Endothelial cell of umbilical vein (primary cell): Measurements from ENCODE around the gene ANAPC16. TPM values are rescaled to one million over a fixed set of nuclear protein-coding genes. Genes with fewer than 3 reads are reported as not detected.

ENCODE experiments used
- BruUV-seq: library from RNA; stranded (reverse); fragments of 400-500 nt; replicated peaks from 2 replicates; lab custom pipeline; 2021; lab: Mats Ljungman, UMichigan
- CTCF ChIA-PET: fragments of 300-600, 350-600 bp; sonication (Branson Sonifier 250); formaldehyde crosslinking; loops from one replicate; lab custom pipeline; 2021; ENCODE audit warnings: antibody characterized with exemption, inconsistent platforms; lab: Charles Lee
- POLR2A ChIA-PET: fragments of 300-600, 350-600 bp; sonication (Branson Sonifier 250); formaldehyde crosslinking; loops from one replicate; lab custom pipeline; 2021; ENCODE audit warnings: antibody characterized with exemption, inconsistent platforms; lab: Charles Lee
- DNase-seq: peaks from one replicate; pipeline ENCODE4 v3.0.0-alpha.2; 2011; ENCODE audit warnings: low read depth, low spot score
- FAIRE-seq: peaks from 2 replicates; lab custom pipeline; 2011; peaks lifted over from hg19 to GRCh38; lab: Jason Lieb, UNC
- H2AFZ ChIP-seq: 2 replicates; pipeline ENCODE4 v1.6.0; 2012; ENCODE audit warnings: low read depth, low read length, control low read depth, inconsistent platforms
- H3K27ac ChIP-seq: 2 replicates; pipeline ENCODE4 v1.5.1; 2011; ENCODE audit warnings: low read depth, mild to moderate bottlenecking, control low read depth, low read length, moderate library complexity; ENCODE audit not compliant: insufficient read depth
- H3K27me3 ChIP-seq, 2 experiments: 2 replicates each; pipeline versions ENCODE4 v1.6.0 to v1.6.1; 2011; ENCODE audit warnings: low read length in 2 of 2, mixed read lengths in 1 of 2; ENCODE audit not compliant: control insufficient read depth in 2 of 2, insufficient read depth in 2 of 2
- H3K36me3 ChIP-seq, 2 experiments: 2 replicates in 1 of 2; 3 replicates in 1 of 2; pipeline ENCODE4 v1.5.1; 2011; ENCODE audit warnings: low read length in 2 of 2, mild to moderate bottlenecking in 1 of 2, moderate library complexity in 1 of 2; ENCODE audit not compliant: control insufficient read depth in 2 of 2, insufficient read depth in 2 of 2; ENCODE audit errors: extremely low read depth in 1 of 2
- H3K4me1 ChIP-seq: 3 replicates; pipeline ENCODE4 v1.5.1; 2011; ENCODE audit warnings: mild to moderate bottlenecking, low read length; ENCODE audit not compliant: control insufficient read depth, insufficient read depth; ENCODE audit errors: extremely low read depth
- H3K4me2 ChIP-seq: 2 replicates; pipeline ENCODE4 v1.6.1; 2011; ENCODE audit warnings: low read length, control low read depth, mixed read lengths; ENCODE audit not compliant: insufficient read depth
- H3K4me3 ChIP-seq, 3 experiments: fragments of 200-600 bp in 1 of 3; sonication (generic), shearing (Covaris generic) in 1 of 3; replicated peaks in 1 of 3; 2 replicates each; pipeline ENCODE4 v1.5.1; 2011 to 2016; ENCODE audit warnings: control low read depth in 3 of 3, low read length in 3 of 3, mild to moderate bottlenecking in 2 of 3, inconsistent platforms in 1 of 3, low read depth in 1 of 3, moderate library complexity in 1 of 3; ENCODE audit not compliant: insufficient read depth in 1 of 3
- H3K79me2 ChIP-seq: 2 replicates; pipeline ENCODE4 v1.6.0; 2012; ENCODE audit warnings: low read length, inconsistent platforms; ENCODE audit not compliant: control insufficient read depth, insufficient read depth
- H3K9ac ChIP-seq: replicated peaks from 2 replicates; pipeline ENCODE3; 2011; ENCODE audit warnings: low read length, control low read depth; ENCODE audit not compliant: insufficient read depth; ENCODE audit errors: extremely low read depth
- H3K9me1 ChIP-seq: replicated peaks from 3 replicates; pipeline ENCODE4 v1.6.0; 2011; ENCODE audit warnings: mild to moderate bottlenecking, low read length; ENCODE audit not compliant: control insufficient read depth, insufficient read depth; ENCODE audit errors: extremely low read depth
- H3K9me3 ChIP-seq: replicated peaks from 2 replicates; pipeline ENCODE4 v1.5.1; 2012; ENCODE audit warnings: low read length, inconsistent platforms; ENCODE audit not compliant: control insufficient read depth, insufficient read depth
- H4K20me1 ChIP-seq: replicated peaks from 2 replicates; pipeline ENCODE3; 2011; ENCODE audit warnings: mild to moderate bottlenecking, low read length; ENCODE audit not compliant: control insufficient read depth, insufficient read depth; ENCODE audit errors: extremely low read depth
- JUN ChIP-seq: IDR thresholded peaks from 2 replicates; pipeline ENCODE4 v1.6.1; 2011; ENCODE audit warnings: borderline replicate concordance, low read depth; ENCODE audit not compliant: insufficient read length, insufficient read depth
- MYC ChIP-seq: IDR thresholded peaks from one replicate; pipeline ENCODE4 v1.6.1; 2011; ENCODE audit warnings: mild to moderate bottlenecking, low read depth, low read length
- POLR2A ChIP-seq: IDR thresholded peaks from 2 replicates; pipeline ENCODE4 v1.6.1; 2012; ENCODE audit warnings: low read depth, mild to moderate bottlenecking, control low read depth, low read length
- dilution Hi-C: fragments of 300-500 bp; cut with MboI; formaldehyde crosslinking; loops from one replicate; pipeline ENCODE4 v1.15.0; 2019; ENCODE audit warnings: low sequenced_read_pairs; ENCODE audit not compliant: extremely low pct_ligation_motif_present
- intact Hi-C: fragments of 100-400 bp; cut with micrococcal nuclease; formaldehyde crosslinking; loops from one replicate; pipeline ENCODE4 v1.10.0; 2022
- polyA plus RNA-seq, 4 experiments: library from polyadenylated mRNA; depleted of rRNA in 3 of 4; stranded (reverse) in 3 of 4; unstranded in 1 of 4; fragments of >200 nt; gene quantifications; 2 replicates each; pipeline versions ENCODE4 v1.2.1 to v1.2.3, GENCODE V29; 2011 to 2012; ENCODE audit warnings: missing spikeins in 1 of 4
- total RNA-seq: library from RNA; stranded (reverse); gene quantifications from 2 replicates; pipeline ENCODE4 v1.2.3, GENCODE V29; 2021
- TF ChIP-seq, protein P1 (sequence below): IDR thresholded peaks from 2 replicates; pipeline ENCODE4 v1.6.1; 2011; ENCODE audit not compliant: insufficient read depth, insufficient read length
- TF ChIP-seq, protein P2 (sequence below), 2 donors: IDR thresholded peaks; 1 replicate in 1 of 2; 2 replicates in 1 of 2; pipeline ENCODE4 v1.5.1; 2011; ENCODE audit warnings: low read length in 2 of 2, mild to moderate bottlenecking in 2 of 2, moderate library complexity in 2 of 2, control low read depth in 1 of 2, inconsistent platforms in 1 of 2, low read depth in 1 of 2; ENCODE audit not compliant: insufficient read depth in 1 of 2; ENCODE audit errors: extremely low read depth in 1 of 2

The ANAPC16 gene
- total and polyA plus RNA-seq, 2 donors (not counting 3 experiments of a cell fraction or from before 2014, with no cell fraction given) = 38.1 to 44.4 TPM

DNA sequence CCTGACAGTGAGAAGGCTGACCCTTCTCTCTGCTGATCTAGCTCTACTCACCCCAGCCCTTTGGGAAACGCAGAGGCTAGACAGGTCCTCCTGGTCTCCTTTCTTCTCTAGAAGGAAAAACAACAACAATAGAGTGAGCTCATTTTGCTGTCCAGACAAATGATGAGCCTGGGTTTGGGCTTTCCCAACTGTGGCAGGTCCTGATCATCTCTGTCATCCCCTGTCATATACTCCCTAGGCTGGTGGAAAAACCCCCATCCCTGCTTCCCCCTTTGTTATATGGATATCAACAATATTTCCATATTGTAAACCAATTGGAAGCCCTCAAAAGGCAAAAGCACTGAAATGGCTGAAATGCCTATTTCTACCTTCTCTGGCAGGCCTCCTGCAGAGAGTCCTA lies 48.7 kb downstream of the ANAPC16 start:
- dilution Hi-C loops = no loop called here
- no peak overlapping the region for H3K4me2 ChIP-seq
- H3K9me3 ChIP-seq = no peaks in the 10 kb centered on the region
- TF ChIP-seq, protein P1, sequence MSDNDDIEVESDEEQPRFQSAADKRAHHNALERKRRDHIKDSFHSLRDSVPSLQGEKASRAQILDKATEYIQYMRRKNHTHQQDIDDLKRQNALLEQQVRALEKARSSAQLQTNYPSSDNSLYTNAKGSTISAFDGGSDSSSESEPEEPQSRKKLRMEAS = no peak
- TF ChIP-seq MYC = no peak
- H2AFZ ChIP-seq = no peak overlapping the region
- FAIRE-seq (no peak), DNase-seq (no peak)
- intact Hi-C loops = no loop called here
- ChIA-PET POLR2A (interaction anchor here (1.6 kb wide), 1 partner anchor 9 kb away, joined by 5 read pairs; no protein-coding TSS in a partner anchor), CTCF (interaction anchor here (1.3 to 1.5 kb wide), 2 partner anchors 11 to 74 kb away, joined by 3 to 4 read pairs; no protein-coding TSS in a partner anchor)
- no peaks in the 10 kb centered on the region for H3K79me2 ChIP-seq
- no peaks in the 10 kb centered on the region for H3K9me1 ChIP-seq
- H3K27me3 ChIP-seq = no peaks in the 10 kb centered on the region
- no peak overlapping the region for H3K9ac ChIP-seq
- H3K36me3 ChIP-seq = no peaks in the 10 kb centered on the region
- H4K20me1 ChIP-seq = no peaks in the 10 kb centered on the region
- H3K4me3 ChIP-seq = no peak overlapping the region
- no TSS peak for BruUV-seq
- H3K4me1 ChIP-seq = peaks cover 17% of the 10 kb centered on the region
- H3K27ac ChIP-seq = no peak overlapping the region

DNA sequence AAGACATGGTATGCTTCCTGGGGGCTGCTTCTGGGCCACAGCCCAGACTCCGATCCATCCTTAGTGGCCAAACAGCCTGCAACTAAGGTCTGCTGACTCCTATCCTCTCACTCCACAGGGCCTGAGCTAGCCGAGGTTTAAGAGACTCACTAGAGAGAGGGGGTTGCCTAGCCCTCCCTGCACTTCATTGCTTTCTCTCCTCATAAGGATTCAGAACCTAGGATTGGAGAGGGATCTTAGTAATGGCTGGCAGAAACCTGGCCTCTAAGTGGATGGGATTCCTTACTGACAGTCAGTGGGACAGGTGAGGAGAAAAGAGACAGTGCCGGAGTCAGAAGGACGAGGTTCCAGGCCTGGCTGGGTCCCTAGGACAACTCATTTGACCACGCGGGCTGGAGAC lies 49.7 kb downstream of the ANAPC16 start:
- intact Hi-C loops = no loop called here
- Histone ChIP-seq H3K36me3 (no peaks in the 10 kb centered on the region), H3K9me3 (no peaks in the 10 kb centered on the region), H3K9me1 (no peaks in the 10 kb centered on the region), H3K9ac (no peak overlapping the region), H3K27ac (no peak overlapping the region), H4K20me1 (no peaks in the 10 kb centered on the region), H3K4me3 (no peak overlapping the region), H2AFZ (no peak overlapping the region), H3K27me3 (no peaks in the 10 kb centered on the region), H3K4me2 (no peak overlapping the region), H3K4me1 (peaks cover 10% of the 10 kb centered on the region), H3K79me2 (no peaks in the 10 kb centered on the region)
- no peak for DNase-seq
- dilution Hi-C loops = no loop called here
- ChIA-PET POLR2A (interaction anchor here (1.1 to 1.6 kb wide), 2 partner anchors 8 to 55 kb away, joined by 5 to 8 read pairs; no protein-coding TSS in a partner anchor), CTCF (no interaction called here)
- no TSS peak for BruUV-seq
- TF ChIP-seq, protein P1 = no peak
- TF ChIP-seq, protein P2, sequence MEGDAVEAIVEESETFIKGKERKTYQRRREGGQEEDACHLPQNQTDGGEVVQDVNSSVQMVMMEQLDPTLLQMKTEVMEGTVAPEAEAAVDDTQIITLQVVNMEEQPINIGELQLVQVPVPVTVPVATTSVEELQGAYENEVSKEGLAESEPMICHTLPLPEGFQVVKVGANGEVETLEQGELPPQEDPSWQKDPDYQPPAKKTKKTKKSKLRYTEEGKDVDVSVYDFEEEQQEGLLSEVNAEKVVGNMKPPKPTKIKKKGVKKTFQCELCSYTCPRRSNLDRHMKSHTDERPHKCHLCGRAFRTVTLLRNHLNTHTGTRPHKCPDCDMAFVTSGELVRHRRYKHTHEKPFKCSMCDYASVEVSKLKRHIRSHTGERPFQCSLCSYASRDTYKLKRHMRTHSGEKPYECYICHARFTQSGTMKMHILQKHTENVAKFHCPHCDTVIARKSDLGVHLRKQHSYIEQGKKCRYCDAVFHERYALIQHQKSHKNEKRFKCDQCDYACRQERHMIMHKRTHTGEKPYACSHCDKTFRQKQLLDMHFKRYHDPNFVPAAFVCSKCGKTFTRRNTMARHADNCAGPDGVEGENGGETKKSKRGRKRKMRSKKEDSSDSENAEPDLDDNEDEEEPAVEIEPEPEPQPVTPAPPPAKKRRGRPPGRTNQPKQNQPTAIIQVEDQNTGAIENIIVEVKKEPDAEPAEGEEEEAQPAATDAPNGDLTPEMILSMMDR (IDR thresholded peaks at IDR 0.05; ENCODE audit: extremely low read depth in 1 of 2, insufficient read depth in 1 of 2, low read depth in 1 of 2, low read length in 2 of 2) = no peak
- no peak for TF ChIP-seq POLR2A
- no peak for TF ChIP-seq MYC
- TF ChIP-seq JUN = no peak
- FAIRE-seq = no peak
